PC-9 (cell line): ENCODE data around the gene KCNAB2. TPM values are rescaled to one million over a fixed set of nuclear protein-coding genes. Genes with fewer than 3 reads are reported as not detected.

Experiments used
- BruUV-seq: library from RNA; stranded (reverse); fragments of 400-500 nt; replicated peaks from 2 replicates; lab custom pipeline; 2021; lab: Mats Ljungman, UMichigan
- CTCF ChIA-PET: fragments of 300-600 bp; sonication (Branson Sonifier 250); formaldehyde crosslinking; loops from one replicate; lab custom pipeline; 2022; ENCODE audit warnings: antibody characterized with exemption; lab: Charles Lee
- POLR2A ChIA-PET: fragments of 300-600 bp; sonication (Branson Sonifier 250); formaldehyde crosslinking; loops from one replicate; lab custom pipeline; 2022; ENCODE audit warnings: antibody characterized with exemption; ENCODE audit not compliant: unreplicated experiment; lab: Charles Lee
- DNase-seq, 2 experiments: peaks; one replicate each; pipeline versions ENCODE4 v3.0.0 to v3.0.0-alpha.2; 2015 to 2022; ENCODE audit warnings: mixed read lengths in 1 of 2
- H2AFZ ChIP-seq: fragments of 200-600 bp; sonication (generic); 2 replicates; pipeline ENCODE4 v1.8.1; 2017; ENCODE audit warnings: antibody characterized with exemption
- H3F3A ChIP-seq: fragments of 200-600 bp; sonication (generic); 2 replicates; pipeline ENCODE4 v1.8.1; 2017; ENCODE audit warnings: antibody characterized with exemption, mild to moderate bottlenecking, low read depth; ENCODE audit not compliant: insufficient read depth
- H3K27ac ChIP-seq: fragments of 200-600 bp; sonication (generic); 2 replicates; pipeline ENCODE4 v1.6.1; 2016; ENCODE audit warnings: mixed run types
- H3K27me3 ChIP-seq: fragments of 200-600 bp; sonication (generic); 2 replicates; pipeline ENCODE4 v1.6.1; 2016; ENCODE audit warnings: low read depth, mixed run types; ENCODE audit not compliant: insufficient read depth
- H3K36me3 ChIP-seq: fragments of 200-600 bp; sonication (generic); 2 replicates; pipeline ENCODE4 v1.6.1; 2016; ENCODE audit warnings: low read depth, mixed run types
- H3K4me1 ChIP-seq: fragments of 200-600 bp; sonication (generic); replicated peaks from 2 replicates; pipeline ENCODE4 v1.6.1; 2016; ENCODE audit warnings: mixed run types; ENCODE audit not compliant: insufficient read depth
- H3K4me2 ChIP-seq: fragments of 200-600 bp; sonication (generic); 2 replicates; pipeline ENCODE4 v1.6.1; 2017; ENCODE audit warnings: mixed run types
- H3K4me3 ChIP-seq: fragments of 200-600 bp; sonication (generic); 2 replicates; pipeline ENCODE4 v1.6.1; 2016; ENCODE audit warnings: mixed run types
- H3K79me2 ChIP-seq: fragments of 200-600 bp; sonication (generic); 2 replicates; pipeline ENCODE4 v1.6.1; 2017; ENCODE audit warnings: low read depth, mixed run types
- H3K9me2 ChIP-seq: fragments of 200-600 bp; sonication (generic); 2 replicates; pipeline ENCODE4 v1.8.1; 2017; ENCODE audit warnings: mild to moderate bottlenecking; ENCODE audit not compliant: insufficient read depth
- H3K9me3 ChIP-seq: fragments of 200-600 bp; sonication (generic); 2 replicates; pipeline ENCODE4 v1.8.1; 2016; ENCODE audit warnings: low read depth; ENCODE audit not compliant: insufficient read depth
- H4K20me1 ChIP-seq: fragments of 200-600 bp; sonication (generic); 2 replicates; pipeline ENCODE4 v1.8.1; 2017; ENCODE audit not compliant: insufficient read depth
- EZH2 ChIP-seq: fragments of 200-600 bp; sonication (generic); IDR thresholded peaks from 2 replicates; pipeline ENCODE4 v1.8.0; 2017; ENCODE audit warnings: antibody characterized with exemption, low read depth
- intact Hi-C: fragments of 100-400 bp; cut with micrococcal nuclease; formaldehyde crosslinking; loops from one replicate; pipeline ENCODE4 v1.10.0; 2022; ENCODE audit not compliant: unreplicated experiment
- total RNA-seq: library from RNA; stranded (reverse); gene quantifications from 2 replicates; pipeline ENCODE4 v1.2.3, GENCODE V29; 2021
- TF ChIP-seq, protein P1 (sequence below): fragments of 200-600 bp; sonication (generic); conservative IDR thresholded peaks from 2 replicates; pipeline ENCODE4 v1.6.1; 2017; ENCODE audit warnings: mixed run types, antibody characterized with exemption, mild to moderate bottlenecking, moderate library complexity

KCNAB2 gene
- total RNA-seq, 1 experiment from 2014 or later = 19.6 TPM

DNA sequence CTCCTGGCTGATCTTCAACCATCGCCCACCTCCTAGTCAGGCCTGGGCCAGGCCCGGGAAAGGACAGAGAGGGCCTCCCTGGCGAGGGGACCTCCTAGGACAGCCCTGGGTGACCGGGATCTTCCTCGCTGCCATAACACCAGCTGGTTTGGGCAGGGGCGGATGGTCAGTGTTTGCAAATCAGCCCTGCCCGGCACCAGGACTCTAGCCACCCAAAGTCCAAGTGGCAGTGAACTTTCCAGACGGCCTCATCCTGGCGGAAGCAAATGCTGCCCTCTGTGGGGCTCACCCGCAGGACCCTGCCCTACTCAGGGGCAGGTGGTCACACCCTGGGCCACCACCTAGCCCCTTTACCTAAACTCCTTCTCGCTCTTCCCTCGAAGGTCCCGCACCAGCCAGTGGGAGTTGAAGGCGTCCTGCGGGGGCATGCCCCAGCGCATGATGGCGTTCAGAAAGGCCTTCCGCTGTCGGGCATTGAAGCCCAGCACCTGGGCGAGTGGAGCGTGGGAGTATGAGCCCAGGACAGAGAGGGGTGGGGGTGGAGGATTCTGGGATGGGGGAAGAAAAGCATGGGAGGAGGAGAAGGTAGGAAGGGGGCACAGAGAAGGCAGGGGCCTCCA lies 79.2 kb downstream of the KCNAB2 start:
- ChIA-PET POLR2A (no interaction called here), CTCF (no interaction called here)
- no peak overlapping the region for H3K4me3 ChIP-seq
- H3K36me3 ChIP-seq = no peaks in the 10 kb centered on the region
- no peaks in the 10 kb centered on the region for H3F3A ChIP-seq
- no peaks in the 10 kb centered on the region for H3K79me2 ChIP-seq
- no TSS peak for BruUV-seq
- intact Hi-C loops = no loop called here
- no peak for DNase-seq
- no peak overlapping the region for H3K4me2 ChIP-seq
- no peaks in the 10 kb centered on the region for H3K9me2 ChIP-seq
- H4K20me1 ChIP-seq = no peaks in the 10 kb centered on the region
- H2AFZ ChIP-seq = no peak overlapping the region
- TF ChIP-seq EZH2 = no peak
- TF ChIP-seq, protein P1, sequence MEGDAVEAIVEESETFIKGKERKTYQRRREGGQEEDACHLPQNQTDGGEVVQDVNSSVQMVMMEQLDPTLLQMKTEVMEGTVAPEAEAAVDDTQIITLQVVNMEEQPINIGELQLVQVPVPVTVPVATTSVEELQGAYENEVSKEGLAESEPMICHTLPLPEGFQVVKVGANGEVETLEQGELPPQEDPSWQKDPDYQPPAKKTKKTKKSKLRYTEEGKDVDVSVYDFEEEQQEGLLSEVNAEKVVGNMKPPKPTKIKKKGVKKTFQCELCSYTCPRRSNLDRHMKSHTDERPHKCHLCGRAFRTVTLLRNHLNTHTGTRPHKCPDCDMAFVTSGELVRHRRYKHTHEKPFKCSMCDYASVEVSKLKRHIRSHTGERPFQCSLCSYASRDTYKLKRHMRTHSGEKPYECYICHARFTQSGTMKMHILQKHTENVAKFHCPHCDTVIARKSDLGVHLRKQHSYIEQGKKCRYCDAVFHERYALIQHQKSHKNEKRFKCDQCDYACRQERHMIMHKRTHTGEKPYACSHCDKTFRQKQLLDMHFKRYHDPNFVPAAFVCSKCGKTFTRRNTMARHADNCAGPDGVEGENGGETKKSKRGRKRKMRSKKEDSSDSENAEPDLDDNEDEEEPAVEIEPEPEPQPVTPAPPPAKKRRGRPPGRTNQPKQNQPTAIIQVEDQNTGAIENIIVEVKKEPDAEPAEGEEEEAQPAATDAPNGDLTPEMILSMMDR = no peak
- no peak overlapping the region for H3K27ac ChIP-seq
- H3K4me1 ChIP-seq = no peaks in the 10 kb centered on the region
- no peaks in the 10 kb centered on the region for H3K27me3 ChIP-seq
- H3K9me3 ChIP-seq = no peaks in the 10 kb centered on the region

- ChIA-PET CTCF (interaction anchor here (0.6 kb wide), 1 partner anchor 80 kb away, joined by 6 read pairs; no protein-coding TSS in a partner anchor), POLR2A (no interaction called here)
- no peaks in the 10 kb centered on the region for H3K36me3 ChIP-seq
- no peak overlapping the region for H3K4me2 ChIP-seq
- intact Hi-C loops = no loop called here
- no peaks in the 10 kb centered on the region for H3K9me2 ChIP-seq
- no peaks in the 10 kb centered on the region for H3K4me1 ChIP-seq
- TF ChIP-seq, protein P1 = no peak
- TF ChIP-seq EZH2 = no peak
- no peak overlapping the region for H3K27ac ChIP-seq
- no TSS peak for BruUV-seq
- H3K4me3 ChIP-seq = no peak overlapping the region
- H3K9me3 ChIP-seq = no peaks in the 10 kb centered on the region
- no peaks in the 10 kb centered on the region for H4K20me1 ChIP-seq
- no peak overlapping the region for H2AFZ ChIP-seq
- DNase-seq = no peak
- no peaks in the 10 kb centered on the region for H3K27me3 ChIP-seq
- H3F3A ChIP-seq = no peaks in the 10 kb centered on the region
- no peaks in the 10 kb centered on the region for H3K79me2 ChIP-seq
Observed at GRCh38 chr1:6125366-6125765, 79.7 kb downstream of the KCNAB2 start.

DNA sequence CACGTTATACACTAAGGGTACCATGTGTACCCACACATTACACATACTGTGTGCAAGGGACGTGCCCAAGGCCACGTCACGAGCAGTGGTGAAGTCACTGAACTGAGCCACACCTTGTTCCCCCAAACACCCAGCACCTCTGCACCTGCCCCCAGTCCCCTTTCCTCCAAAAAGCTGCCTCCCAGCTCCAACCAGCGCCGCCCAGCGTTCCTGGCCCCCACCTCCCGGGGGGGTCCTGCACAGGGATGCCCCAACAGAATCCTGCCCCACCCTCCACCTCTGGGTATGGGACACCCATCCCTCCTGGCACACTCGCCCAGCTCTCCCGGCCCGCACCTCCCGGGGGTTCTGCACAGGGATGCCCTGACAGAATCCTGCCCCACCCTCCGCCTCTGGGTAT lies 80.3 kb downstream of the KCNAB2 start:
- intact Hi-C loops = no loop called here
- Histone ChIP-seq H3K79me2 (no peaks in the 10 kb centered on the region), H3K9me2 (no peaks in the 10 kb centered on the region), H3K36me3 (no peaks in the 10 kb centered on the region), H4K20me1 (no peaks in the 10 kb centered on the region), H3F3A (no peaks in the 10 kb centered on the region), H3K4me2 (no peak overlapping the region), H3K27ac (no peak overlapping the region), H3K27me3 (no peaks in the 10 kb centered on the region), H3K4me1 (no peaks in the 10 kb centered on the region), H2AFZ (no peak overlapping the region), H3K9me3 (no peaks in the 10 kb centered on the region), H3K4me3 (no peak overlapping the region)
- ChIA-PET POLR2A (no interaction called here), CTCF (interaction anchor here (0.6 kb wide), 1 partner anchor 79 kb away, joined by 6 read pairs; no protein-coding TSS in a partner anchor)
- no peak for TF ChIP-seq EZH2
- TF ChIP-seq, protein P1 = no peak
- BruUV-seq = no TSS peak
- DNase-seq = no peak
